Prostate gland (tissue), 2 donors: ENCODE measurements around the gene C19orf12. TPM values are rescaled to one million over a fixed set of nuclear protein-coding genes. Genes with fewer than 3 reads are reported as not detected.

Experiments used
- DNase-seq: peaks from one replicate; pipeline ENCODE4 v3.0.0-alpha.2; 2019; ENCODE audit warnings: low spot score
- H3K27ac ChIP-seq, 2 donors: fragments of 200-600 bp; sonication (generic); 2 replicates each; pipeline ENCODE4 v1.5.1; 2017 to 2019
- H3K27me3 ChIP-seq: fragments of 200-600 bp; sonication (generic); replicated peaks from 2 replicates; pipeline ENCODE4 v1.5.1; 2019; ENCODE audit not compliant: insufficient read depth
- H3K36me3 ChIP-seq, 2 donors: fragments of 200-600 bp; sonication (generic); 1 replicate in 1 of 2; 2 replicates in 1 of 2; pipeline versions ENCODE4 v1.5.1 to v1.8.1; 2017 to 2019
- H3K4me1 ChIP-seq: fragments of 200-600 bp; sonication (generic); replicated peaks from 2 replicates; pipeline ENCODE4 v1.5.1; 2019
- H3K4me3 ChIP-seq, 2 donors: fragments of 200-600 bp; sonication (generic); 2 replicates each; pipeline ENCODE4 v1.5.1; 2017 to 2019
- H3K9me3 ChIP-seq: fragments of 200-600 bp; sonication (generic); 2 replicates; pipeline ENCODE4 v1.5.1; 2017
- CTCF ChIP-seq, 4 experiments: fragments of 200-600 bp in 2 of 4; fragments of 450-650 bp in 2 of 4; sonication (generic) in 2 of 4; IDR thresholded peaks; 1 replicate in 3 of 4; 2 replicates in 1 of 4; pipeline ENCODE4 v1.5.1; 2016 to 2019; ENCODE audit warnings: antibody characterized with exemption in 4 of 4, mild to moderate bottlenecking in 2 of 4, moderate library complexity in 2 of 4
- POLR2A ChIP-seq: fragments of 450-650 bp; IDR thresholded peaks from one replicate; pipeline ENCODE4 v1.6.1; 2016; ENCODE audit warnings: antibody characterized with exemption, mild to moderate bottlenecking
- POLR2AphosphoS5 ChIP-seq: sonication (generic); formaldehyde crosslinking; IDR thresholded peaks from one replicate; pipeline ENCODE4 v1.6.1; 2017; ENCODE audit warnings: antibody characterized with exemption
- WGBS: methylation state at CpG from one replicate; pipeline ENCODE4 v1.1.5; 2018; 5-methylcytosine and 5-hydroxymethylcytosine counted together
- intact Hi-C: fragments of 100-400 bp; cut with DNase I; formaldehyde crosslinking; loops from one replicate; pipeline ENCODE4 v1.14.2; 2022
- total RNA-seq, 2 donors: library from RNA; depleted of rRNA; stranded (reverse); fragments of >200 nt; gene quantifications; one replicate each; pipeline ENCODE4 v1.1.0, GENCODE V29; 2016

Gene C19orf12
- total RNA-seq, 2 donors from 2014 or later = 27.9 to 42.4 TPM

GRCh38 chr19:29687244-29687896, 27.7 kb downstream of the C19orf12 start:
- 71% methylated on average over 17 of the region's 17 CpGs for WGBS
- Histone ChIP-seq H3K27me3 (no peaks in the 10 kb centered on the region), H3K4me3 (no peak overlapping the region), H3K4me1 (peaks cover 7% of the 10 kb centered on the region), H3K9me3 (no peaks in the 10 kb centered on the region), H3K27ac (peak overlapping the region; percentile 38 to 51), H3K36me3 (no peaks in the 10 kb centered on the region)
- no peak for DNase-seq
- intact Hi-C loops = no loop called here
- TF ChIP-seq CTCF (IDR thresholded peaks at IDR 0.05) = no peak
- no peak for TF ChIP-seq POLR2A

GRCh38 chr19:29686285-29686805, 28.7 kb downstream of the C19orf12 start:
- Histone ChIP-seq H3K4me1 (peaks cover 7% of the 10 kb centered on the region), H3K36me3 (no peaks in the 10 kb centered on the region), H3K27ac (no peak overlapping the region), H3K4me3 (no peak overlapping the region), H3K9me3 (no peaks in the 10 kb centered on the region), H3K27me3 (no peaks in the 10 kb centered on the region)
- intact Hi-C loops = no loop called here
- TF ChIP-seq POLR2A = no peak
- no peak for TF ChIP-seq POLR2AphosphoS5
- TF ChIP-seq CTCF (IDR thresholded peaks at IDR 0.05) = no peak
- 97% methylated on average over 8 of the region's 8 CpGs for WGBS
- no peak for DNase-seq

- Histone ChIP-seq H3K4me3 (no peak overlapping the region), H3K27me3 (no peaks in the 10 kb centered on the region), H3K9me3 (no peaks in the 10 kb centered on the region), H3K27ac (peak overlapping the region; percentile 30 to 36), H3K4me1 (peaks cover 7% of the 10 kb centered on the region), H3K36me3 (no peaks in the 10 kb centered on the region)
- DNase-seq = peak; percentile 67
- intact Hi-C loops = no loop called here
- TF ChIP-seq CTCF (IDR thresholded peaks at IDR 0.05) (no peak), POLR2AphosphoS5 (peak; percentile 58)
- 16% methylated on average over 7 of the region's 7 CpGs for WGBS
Observed at GRCh38 chr19:29685326-29685725, 29.7 kb downstream of the C19orf12 start.

GRCh38 chr19:29683009-29683408, 32.1 kb downstream of the C19orf12 start:
- no peaks in the 10 kb centered on the region for H3K9me3 ChIP-seq
- no peaks in the 10 kb centered on the region for H3K36me3 ChIP-seq
- 88% methylated on average over 10 of the region's 10 CpGs for WGBS
- intact Hi-C loops = no loop called here
- H3K4me1 ChIP-seq = peaks cover 9% of the 10 kb centered on the region
- no peak for TF ChIP-seq POLR2AphosphoS5
- no peak for TF ChIP-seq POLR2A
- TF ChIP-seq CTCF (IDR thresholded peaks at IDR 0.05) = no peak
- no peaks in the 10 kb centered on the region for H3K27me3 ChIP-seq
- no peak for DNase-seq
- H3K4me3 ChIP-seq = no peak overlapping the region
- H3K27ac ChIP-seq = no peak overlapping the region

GRCh38 chr19:29682236-29682895, 32.7 kb downstream of the C19orf12 start:
- Histone ChIP-seq H3K4me1 (peaks cover 12% of the 10 kb centered on the region), H3K27ac (peak overlapping the region; percentile 27 to 32), H3K27me3 (no peaks in the 10 kb centered on the region), H3K4me3 (no peak overlapping the region), H3K36me3 (no peaks in the 10 kb centered on the region), H3K9me3 (no peaks in the 10 kb centered on the region)
- DNase-seq = no peak
- intact Hi-C loops = no loop called here
- TF ChIP-seq POLR2A = no peak
- no peak for TF ChIP-seq CTCF (IDR thresholded peaks at IDR 0.05)
- TF ChIP-seq POLR2AphosphoS5 = no peak
- 77% methylated on average over 16 of the region's 16 CpGs for WGBS
